Measurements from ENCODE around the gene MEGF6. TPM values are rescaled to one million over a fixed set of nuclear protein-coding genes. Genes with fewer than 3 reads are reported as not detected.

MEGF6 gene
- total and polyA plus RNA-seq, 9 of the 15 experiments (the other 6 are each of a cell fraction or from before 2014, with no cell fraction given), result 0.03 to 1.7 (median 0.24) TPM; not detected in 3

DNA sequence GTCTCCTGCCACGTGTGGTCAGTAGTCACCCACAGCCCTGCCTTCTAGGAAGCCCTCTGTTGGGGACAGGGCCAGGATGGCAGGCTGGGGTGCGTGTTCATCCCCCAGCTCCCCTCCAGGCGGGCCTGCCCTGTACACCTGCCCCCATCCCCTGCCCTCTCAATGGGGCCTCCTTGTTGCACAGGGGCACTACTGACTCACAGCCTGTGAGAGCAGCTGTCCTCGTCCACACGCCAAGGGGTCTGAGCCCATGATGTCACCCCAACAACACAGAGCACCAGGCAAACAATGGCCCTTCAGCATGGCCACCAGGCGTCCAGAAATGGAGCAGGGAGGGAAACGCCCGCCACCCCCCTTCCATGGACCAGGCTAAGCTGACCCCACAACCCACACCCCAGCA lies 92.6 kb downstream of the MEGF6 start:
- no peak overlapping the region for H3K9ac ChIP-seq (ENCODE audit: insufficient read depth in 1 of 2, low read depth in 2 of 2, low read length in 2 of 2)
- ChIA-PET CTCF (ENCODE audit: low intra/inter-chr PET ratio) (no interaction called here), POLR2A (interaction anchor here (0.6 to 1.2 kb wide), 3 partner anchors 10 to 91 kb away, joined by 4 to 5 read pairs (median 4); no protein-coding TSS in a partner anchor)
- H2AFZ ChIP-seq (ENCODE audit: low read depth, low read length), result no peak overlapping the region
- intact Hi-C loops (cut with micrococcal nuclease) (no loop called here), in situ Hi-C loops (cut with MboI) (no loop called here)
- H4K20me1 ChIP-seq (replicated peaks; ENCODE audit: control insufficient read depth, insufficient read depth, low read length), result peaks cover 8% of the 10 kb centered on the region; the same call in 1 of the 2 replicates
- no peak for FAIRE-seq
- WGBS (ENCODE audit: insufficient coverage, low coverage, missing lambda C conversion rate), result 12% methylated on average over 8 of the region's 8 CpGs
- H3K9me3 ChIP-seq (replicated peaks; ENCODE audit: control insufficient read depth, insufficient read depth, low read depth, low read length), result no peaks in the 10 kb centered on the region; the same call in 1 of the 2 replicates
- ATAC-seq, result no peak
- peaks cover 3 to 57% of the 10 kb centered on the region in 2 experiments; a peak in 3 of 5 replicates for H3K27me3 ChIP-seq (ENCODE audit: control insufficient read depth in 2 of 2, insufficient read depth in 2 of 2, low read length in 2 of 2)
- H3K4me1 ChIP-seq (replicated peaks in 1 of 2; ENCODE audit: control insufficient read depth in 2 of 2, insufficient read depth in 2 of 2, low read length in 2 of 2), result peaks cover 0 to 50% of the 10 kb centered on the region in 2 experiments; a peak in 2 of 5 replicates
- BruUV-seq (replicated peaks), result no TSS peak
- H3K4me3 ChIP-seq, result no peak overlapping the region
- DNase-seq (ENCODE audit: extremely low read depth in 1 of 4, low spot score in 3 of 4), result no peak
- no peak overlapping the region for H3K4me2 ChIP-seq (ENCODE audit: insufficient read depth, low read length)
- TF ChIP-seq ZBTB33 (CRISPR knock-in tag; IDR thresholded peaks at IDR 0.05) (no peak), CHD1 (IDR thresholded peaks at IDR 0.05; ENCODE audit: low read length) (no peak), CREB3L1 (IDR thresholded peaks at IDR 0.05; ENCODE audit: borderline replicate concordance, low read depth) (no peak), RBM22 (IDR thresholded peaks at IDR 0.05; ENCODE audit: low read depth, low read length, poor library complexity, severe bottlenecking) (no peak), RFX7 (CRISPR knock-in tag; IDR thresholded peaks at IDR 0.05) (no peak), GTF2A2 (tag; IDR thresholded peaks at IDR 0.05) (no peak), C11orf30 (IDR thresholded peaks at IDR 0.05; ENCODE audit: low read depth) (no peak), WHSC1 (IDR thresholded peaks at IDR 0.05; ENCODE audit: low read length) (no peak), BCOR (IDR thresholded peaks at IDR 0.05) (no peak)
- TF ChIP-seq, protein P1, sequence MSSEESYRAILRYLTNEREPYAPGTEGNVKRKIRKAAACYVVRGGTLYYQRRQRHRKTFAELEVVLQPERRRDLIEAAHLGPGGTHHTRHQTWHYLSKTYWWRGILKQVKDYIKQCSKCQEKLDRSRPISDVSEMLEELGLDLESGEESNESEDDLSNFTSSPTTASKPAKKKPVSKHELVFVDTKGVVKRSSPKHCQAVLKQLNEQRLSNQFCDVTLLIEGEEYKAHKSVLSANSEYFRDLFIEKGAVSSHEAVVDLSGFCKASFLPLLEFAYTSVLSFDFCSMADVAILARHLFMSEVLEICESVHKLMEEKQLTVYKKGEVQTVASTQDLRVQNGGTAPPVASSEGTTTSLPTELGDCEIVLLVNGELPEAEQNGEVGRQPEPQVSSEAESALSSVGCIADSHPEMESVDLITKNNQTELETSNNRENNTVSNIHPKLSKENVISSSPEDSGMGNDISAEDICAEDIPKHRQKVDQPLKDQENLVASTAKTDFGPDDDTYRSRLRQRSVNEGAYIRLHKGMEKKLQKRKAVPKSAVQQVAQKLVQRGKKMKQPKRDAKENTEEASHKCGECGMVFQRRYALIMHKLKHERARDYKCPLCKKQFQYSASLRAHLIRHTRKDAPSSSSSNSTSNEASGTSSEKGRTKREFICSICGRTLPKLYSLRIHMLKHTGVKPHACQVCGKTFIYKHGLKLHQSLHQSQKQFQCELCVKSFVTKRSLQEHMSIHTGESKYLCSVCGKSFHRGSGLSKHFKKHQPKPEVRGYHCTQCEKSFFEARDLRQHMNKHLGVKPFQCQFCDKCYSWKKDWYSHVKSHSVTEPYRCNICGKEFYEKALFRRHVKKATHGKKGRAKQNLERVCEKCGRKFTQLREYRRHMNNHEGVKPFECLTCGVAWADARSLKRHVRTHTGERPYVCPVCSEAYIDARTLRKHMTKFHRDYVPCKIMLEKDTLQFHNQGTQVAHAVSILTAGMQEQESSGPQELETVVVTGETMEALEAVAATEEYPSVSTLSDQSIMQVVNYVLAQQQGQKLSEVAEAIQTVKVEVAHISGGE (CRISPR knock-in tag; IDR thresholded peaks at IDR 0.05), result no peak
- TF ChIP-seq, protein P2, sequence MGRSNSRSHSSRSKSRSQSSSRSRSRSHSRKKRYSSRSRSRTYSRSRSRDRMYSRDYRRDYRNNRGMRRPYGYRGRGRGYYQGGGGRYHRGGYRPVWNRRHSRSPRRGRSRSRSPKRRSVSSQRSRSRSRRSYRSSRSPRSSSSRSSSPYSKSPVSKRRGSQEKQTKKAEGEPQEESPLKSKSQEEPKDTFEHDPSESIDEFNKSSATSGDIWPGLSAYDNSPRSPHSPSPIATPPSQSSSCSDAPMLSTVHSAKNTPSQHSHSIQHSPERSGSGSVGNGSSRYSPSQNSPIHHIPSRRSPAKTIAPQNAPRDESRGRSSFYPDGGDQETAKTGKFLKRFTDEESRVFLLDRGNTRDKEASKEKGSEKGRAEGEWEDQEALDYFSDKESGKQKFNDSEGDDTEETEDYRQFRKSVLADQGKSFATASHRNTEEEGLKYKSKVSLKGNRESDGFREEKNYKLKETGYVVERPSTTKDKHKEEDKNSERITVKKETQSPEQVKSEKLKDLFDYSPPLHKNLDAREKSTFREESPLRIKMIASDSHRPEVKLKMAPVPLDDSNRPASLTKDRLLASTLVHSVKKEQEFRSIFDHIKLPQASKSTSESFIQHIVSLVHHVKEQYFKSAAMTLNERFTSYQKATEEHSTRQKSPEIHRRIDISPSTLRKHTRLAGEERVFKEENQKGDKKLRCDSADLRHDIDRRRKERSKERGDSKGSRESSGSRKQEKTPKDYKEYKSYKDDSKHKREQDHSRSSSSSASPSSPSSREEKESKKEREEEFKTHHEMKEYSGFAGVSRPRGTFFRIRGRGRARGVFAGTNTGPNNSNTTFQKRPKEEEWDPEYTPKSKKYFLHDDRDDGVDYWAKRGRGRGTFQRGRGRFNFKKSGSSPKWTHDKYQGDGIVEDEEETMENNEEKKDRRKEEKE (IDR thresholded peaks at IDR 0.05; ENCODE audit: borderline replicate concordance in 1 of 2, control insufficient read depth in 1 of 2, low read depth in 2 of 2, low read length in 1 of 2), result no peak
- H3K79me2 ChIP-seq (ENCODE audit: control insufficient read depth, insufficient read depth, low read length), result no peaks in the 10 kb centered on the region
- no peak overlapping the region for H3K27ac ChIP-seq (ENCODE audit: extremely low read depth, low read depth, low read length)
- H3K36me3 ChIP-seq (ENCODE audit: control insufficient read depth, insufficient read depth, low read length), result no peaks in the 10 kb centered on the region
- no peaks in the 10 kb centered on the region for H3K9me1 ChIP-seq (ENCODE audit: control insufficient read depth, insufficient read depth, low read length)

All from K562 (cell line).